ENCODE data around the gene PGM5. TPM values are rescaled to one million over a fixed set of nuclear protein-coding genes. Genes with fewer than 3 reads are reported as not detected.

The PGM5 gene
- total RNA-seq, 1 donor from 2014 or later = not detected

DNA sequence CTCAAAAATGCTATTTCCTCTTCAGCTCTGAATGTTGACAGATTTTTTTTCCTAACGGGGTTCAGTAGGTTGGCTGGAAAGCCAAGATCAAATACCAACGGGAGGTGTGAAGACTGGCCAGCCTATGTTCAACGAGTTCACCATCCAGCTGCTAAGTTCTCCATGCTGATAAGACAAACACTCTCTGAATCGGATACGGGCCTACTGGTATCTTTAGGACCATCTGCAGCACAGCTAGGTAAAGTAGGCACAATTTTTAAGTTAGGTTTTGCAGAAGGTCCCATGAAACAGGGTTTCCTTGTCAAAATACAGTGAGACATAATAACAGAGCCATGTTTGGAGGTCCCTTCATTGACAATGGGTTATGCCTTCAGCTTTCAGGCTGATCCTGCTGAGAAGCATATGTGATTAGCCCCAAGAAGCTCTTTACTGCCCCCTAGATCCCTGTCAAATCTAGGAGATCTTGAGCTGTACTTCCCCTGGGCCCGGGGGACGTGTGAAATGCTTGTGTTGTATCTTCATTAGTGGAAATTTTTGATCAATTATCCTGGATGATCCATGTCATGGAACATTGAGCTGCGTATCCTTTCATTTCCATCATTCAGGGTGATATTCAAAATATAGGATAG lies 60.6 kb downstream of the PGM5 start:
- Mint-ChIP-seq H3K4me3 (ENCODE audit: unreplicated experiment) (no peak overlapping the region), H3K9me3 (ENCODE audit: unreplicated experiment) (no peaks in the 10 kb centered on the region), H3K27me3 (ENCODE audit: unreplicated experiment) (no peaks in the 10 kb centered on the region), H3K36me3 (ENCODE audit: unreplicated experiment) (no peaks in the 10 kb centered on the region), H3K27ac (ENCODE audit: unreplicated experiment) (no peak overlapping the region), H3K4me1 (ENCODE audit: low read depth, unreplicated experiment) (no peaks in the 10 kb centered on the region)
- TF ChIP-seq, protein P1, sequence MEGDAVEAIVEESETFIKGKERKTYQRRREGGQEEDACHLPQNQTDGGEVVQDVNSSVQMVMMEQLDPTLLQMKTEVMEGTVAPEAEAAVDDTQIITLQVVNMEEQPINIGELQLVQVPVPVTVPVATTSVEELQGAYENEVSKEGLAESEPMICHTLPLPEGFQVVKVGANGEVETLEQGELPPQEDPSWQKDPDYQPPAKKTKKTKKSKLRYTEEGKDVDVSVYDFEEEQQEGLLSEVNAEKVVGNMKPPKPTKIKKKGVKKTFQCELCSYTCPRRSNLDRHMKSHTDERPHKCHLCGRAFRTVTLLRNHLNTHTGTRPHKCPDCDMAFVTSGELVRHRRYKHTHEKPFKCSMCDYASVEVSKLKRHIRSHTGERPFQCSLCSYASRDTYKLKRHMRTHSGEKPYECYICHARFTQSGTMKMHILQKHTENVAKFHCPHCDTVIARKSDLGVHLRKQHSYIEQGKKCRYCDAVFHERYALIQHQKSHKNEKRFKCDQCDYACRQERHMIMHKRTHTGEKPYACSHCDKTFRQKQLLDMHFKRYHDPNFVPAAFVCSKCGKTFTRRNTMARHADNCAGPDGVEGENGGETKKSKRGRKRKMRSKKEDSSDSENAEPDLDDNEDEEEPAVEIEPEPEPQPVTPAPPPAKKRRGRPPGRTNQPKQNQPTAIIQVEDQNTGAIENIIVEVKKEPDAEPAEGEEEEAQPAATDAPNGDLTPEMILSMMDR (IDR thresholded peaks at IDR 0.05; ENCODE audit: partially characterized antibody, unreplicated experiment) = no peak
- DNase-seq = no peak

- no peaks in the 10 kb centered on the region for H3K9me3 Mint-ChIP-seq (ENCODE audit: unreplicated experiment)
- DNase-seq = no peak
- H3K36me3 Mint-ChIP-seq (ENCODE audit: unreplicated experiment) = no peaks in the 10 kb centered on the region
- TF ChIP-seq, protein P1 (IDR thresholded peaks at IDR 0.05; ENCODE audit: partially characterized antibody, unreplicated experiment) = no peak
- H3K4me3 Mint-ChIP-seq (ENCODE audit: unreplicated experiment) = no peak overlapping the region
- no peak overlapping the region for H3K27ac Mint-ChIP-seq (ENCODE audit: unreplicated experiment)
- H3K4me1 Mint-ChIP-seq (ENCODE audit: low read depth, unreplicated experiment) = no peaks in the 10 kb centered on the region
- H3K27me3 Mint-ChIP-seq (ENCODE audit: unreplicated experiment) = no peaks in the 10 kb centered on the region
These were observed 61.4 kb downstream of the PGM5 start for GRCh38 chr9:68417762-68418161.

DNA sequence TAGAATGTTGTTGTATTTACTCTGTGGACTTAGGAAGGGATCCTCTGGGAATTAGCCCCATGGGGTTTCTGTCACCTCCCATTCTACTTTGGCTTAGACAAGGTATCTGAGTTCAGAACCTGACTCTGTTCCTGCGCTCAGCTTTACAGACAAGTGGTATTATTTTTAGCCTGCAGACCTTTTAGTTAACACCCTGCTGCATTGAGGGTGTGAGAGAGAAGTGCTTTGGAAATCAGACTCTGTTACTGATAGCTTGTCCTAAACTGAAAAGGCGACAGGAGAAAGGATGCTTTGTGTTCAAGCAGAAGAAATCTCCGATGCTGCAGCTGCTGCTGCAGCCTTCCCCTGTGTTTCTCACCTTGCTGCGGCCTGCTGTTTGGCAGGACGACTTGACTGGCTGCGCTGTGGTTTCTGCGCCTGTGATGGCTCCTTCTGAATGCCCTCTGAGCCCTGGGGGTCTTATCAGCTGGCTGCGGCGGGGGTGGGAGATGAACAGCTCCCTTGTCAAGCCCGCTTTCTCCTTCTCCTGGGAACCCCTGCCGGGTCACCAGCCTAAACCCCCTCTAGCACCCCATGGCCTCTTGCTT lies 61.9 kb downstream of the PGM5 start:
- H3K9me3 Mint-ChIP-seq (ENCODE audit: unreplicated experiment) = no peaks in the 10 kb centered on the region
- no peaks in the 10 kb centered on the region for H3K27me3 Mint-ChIP-seq (ENCODE audit: unreplicated experiment)
- H3K27ac Mint-ChIP-seq (ENCODE audit: unreplicated experiment) = no peak overlapping the region
- no peak for DNase-seq
- H3K4me3 Mint-ChIP-seq (ENCODE audit: unreplicated experiment) = no peak overlapping the region
- H3K4me1 Mint-ChIP-seq (ENCODE audit: low read depth, unreplicated experiment) = no peaks in the 10 kb centered on the region
- H3K36me3 Mint-ChIP-seq (ENCODE audit: unreplicated experiment) = no peaks in the 10 kb centered on the region
- TF ChIP-seq, protein P1 (IDR thresholded peaks at IDR 0.05; ENCODE audit: partially characterized antibody, unreplicated experiment) = no peak

- no peaks in the 10 kb centered on the region for H3K36me3 Mint-ChIP-seq (ENCODE audit: unreplicated experiment)
- H3K4me1 Mint-ChIP-seq (ENCODE audit: low read depth, unreplicated experiment) = no peaks in the 10 kb centered on the region
- DNase-seq = no peak
- H3K27ac Mint-ChIP-seq (ENCODE audit: unreplicated experiment) = no peak overlapping the region
- TF ChIP-seq, protein P1 (IDR thresholded peaks at IDR 0.05; ENCODE audit: partially characterized antibody, unreplicated experiment) = no peak
- H3K4me3 Mint-ChIP-seq (ENCODE audit: unreplicated experiment) = no peak overlapping the region
- H3K27me3 Mint-ChIP-seq (ENCODE audit: unreplicated experiment) = no peaks in the 10 kb centered on the region
- H3K9me3 Mint-ChIP-seq (ENCODE audit: unreplicated experiment) = no peaks in the 10 kb centered on the region
These were observed 63.5 kb downstream of the PGM5 start for GRCh38 chr9:68419901-68420300.

- Mint-ChIP-seq H3K36me3 (ENCODE audit: unreplicated experiment) (no peaks in the 10 kb centered on the region), H3K9me3 (ENCODE audit: unreplicated experiment) (no peaks in the 10 kb centered on the region), H3K4me3 (ENCODE audit: unreplicated experiment) (no peak overlapping the region), H3K27me3 (ENCODE audit: unreplicated experiment) (no peaks in the 10 kb centered on the region), H3K4me1 (ENCODE audit: low read depth, unreplicated experiment) (no peaks in the 10 kb centered on the region), H3K27ac (ENCODE audit: unreplicated experiment) (no peak overlapping the region)
- DNase-seq = no peak
- TF ChIP-seq, protein P1 (IDR thresholded peaks at IDR 0.05; ENCODE audit: partially characterized antibody, unreplicated experiment) = no peak
These were observed 70.3 kb downstream of the PGM5 start for GRCh38 chr9:68426755-68427154.

Data from glutamatergic neuron (in vitro differentiated cells).